ENCODE results near the gene DIP2C. TPM values are rescaled to one million over a fixed set of nuclear protein-coding genes. Genes with fewer than 3 reads are reported as not detected.

Gene DIP2C
- total RNA-seq, 1 donor from 2014 or later, result 52.6 TPM

DNA sequence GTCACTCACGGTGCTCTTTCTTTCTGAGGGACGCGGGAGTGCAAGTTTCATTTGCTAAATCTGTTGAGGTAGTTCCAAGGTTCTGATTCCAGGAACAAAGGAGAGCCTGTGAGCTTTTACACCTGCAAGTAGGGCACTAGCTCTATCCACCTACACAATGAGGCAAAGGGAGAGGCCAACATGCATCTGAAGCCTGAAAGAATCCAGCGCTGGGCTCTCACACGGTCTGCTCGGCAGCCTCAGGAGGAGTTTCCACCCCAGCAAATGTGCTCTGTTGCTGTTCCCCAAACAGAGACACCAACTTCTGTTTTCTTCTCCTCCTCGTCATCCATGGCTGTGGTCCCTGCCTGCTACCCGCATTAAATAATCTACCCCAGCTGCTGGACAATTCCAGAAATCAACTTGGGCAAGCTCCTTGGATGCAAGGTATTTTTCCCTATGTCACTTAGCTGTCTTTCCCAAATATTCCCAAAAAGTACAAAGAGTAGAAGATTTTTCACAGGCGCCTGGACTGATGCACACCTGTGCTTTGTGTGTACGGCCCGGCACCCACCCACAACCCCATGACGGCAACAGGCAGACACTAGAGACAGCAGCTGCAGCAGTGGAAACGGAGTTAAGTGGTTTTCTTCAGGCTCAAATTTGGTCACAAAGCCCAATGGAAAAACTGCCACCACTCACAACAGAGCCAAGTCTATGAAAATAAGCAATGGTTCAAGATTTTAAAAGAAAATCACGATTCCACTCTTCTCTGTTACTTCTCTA is 377.4 kb downstream of the DIP2C start:
- peaks cover 13% of the 10 kb centered on the region for H3K4me1 Mint-ChIP-seq (ENCODE audit: low read depth, unreplicated experiment)
- TF ChIP-seq, protein P1, sequence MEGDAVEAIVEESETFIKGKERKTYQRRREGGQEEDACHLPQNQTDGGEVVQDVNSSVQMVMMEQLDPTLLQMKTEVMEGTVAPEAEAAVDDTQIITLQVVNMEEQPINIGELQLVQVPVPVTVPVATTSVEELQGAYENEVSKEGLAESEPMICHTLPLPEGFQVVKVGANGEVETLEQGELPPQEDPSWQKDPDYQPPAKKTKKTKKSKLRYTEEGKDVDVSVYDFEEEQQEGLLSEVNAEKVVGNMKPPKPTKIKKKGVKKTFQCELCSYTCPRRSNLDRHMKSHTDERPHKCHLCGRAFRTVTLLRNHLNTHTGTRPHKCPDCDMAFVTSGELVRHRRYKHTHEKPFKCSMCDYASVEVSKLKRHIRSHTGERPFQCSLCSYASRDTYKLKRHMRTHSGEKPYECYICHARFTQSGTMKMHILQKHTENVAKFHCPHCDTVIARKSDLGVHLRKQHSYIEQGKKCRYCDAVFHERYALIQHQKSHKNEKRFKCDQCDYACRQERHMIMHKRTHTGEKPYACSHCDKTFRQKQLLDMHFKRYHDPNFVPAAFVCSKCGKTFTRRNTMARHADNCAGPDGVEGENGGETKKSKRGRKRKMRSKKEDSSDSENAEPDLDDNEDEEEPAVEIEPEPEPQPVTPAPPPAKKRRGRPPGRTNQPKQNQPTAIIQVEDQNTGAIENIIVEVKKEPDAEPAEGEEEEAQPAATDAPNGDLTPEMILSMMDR (IDR thresholded peaks at IDR 0.05; ENCODE audit: partially characterized antibody, unreplicated experiment), result no peak
- peaks cover 2% of the 10 kb centered on the region for H3K27me3 Mint-ChIP-seq (ENCODE audit: unreplicated experiment)
- H3K27ac Mint-ChIP-seq (ENCODE audit: unreplicated experiment), result no peak overlapping the region
- DNase-seq, result no peak
- no peak overlapping the region for H3K4me3 Mint-ChIP-seq (ENCODE audit: unreplicated experiment)
- peaks cover 4% of the 10 kb centered on the region for H3K9me3 Mint-ChIP-seq (ENCODE audit: unreplicated experiment)
- H3K36me3 Mint-ChIP-seq (ENCODE audit: unreplicated experiment), result no peaks in the 10 kb centered on the region

DNA sequence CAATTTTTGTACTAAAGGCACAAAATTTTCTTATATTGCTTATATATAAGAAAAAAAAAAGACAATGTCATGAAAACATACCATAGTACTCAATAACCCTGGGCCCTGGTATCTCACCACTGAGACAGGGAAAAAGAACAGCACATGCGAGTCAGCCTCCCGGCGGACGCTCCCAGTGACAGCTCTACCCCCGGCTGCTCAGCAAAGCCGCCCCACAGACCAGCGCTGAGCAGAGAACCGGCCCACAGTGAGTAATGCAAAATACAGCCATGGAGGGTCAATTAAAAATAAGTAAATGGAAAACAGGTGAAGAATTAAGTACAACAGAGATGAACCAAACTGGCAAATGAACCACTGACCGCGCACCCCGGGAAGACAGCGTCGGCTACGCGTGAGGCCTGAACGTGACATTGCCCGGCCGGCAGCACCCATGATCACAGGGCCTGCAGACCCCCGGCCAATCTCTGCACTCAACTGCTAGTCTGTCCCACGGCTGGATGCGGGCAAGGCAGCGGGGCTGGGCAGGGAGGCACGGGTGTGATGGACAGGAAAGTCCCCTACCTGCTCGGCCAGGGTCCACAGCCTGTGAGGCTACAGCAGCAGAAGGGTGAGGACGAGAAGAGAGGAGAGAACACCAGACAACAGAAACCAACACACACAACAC is 378.4 kb downstream of the DIP2C start:
- Mint-ChIP-seq H3K9me3 (ENCODE audit: unreplicated experiment) (peaks cover 5% of the 10 kb centered on the region), H3K4me1 (ENCODE audit: low read depth, unreplicated experiment) (peaks cover 21% of the 10 kb centered on the region), H3K36me3 (ENCODE audit: unreplicated experiment) (no peaks in the 10 kb centered on the region), H3K27ac (ENCODE audit: unreplicated experiment) (no peak overlapping the region), H3K4me3 (ENCODE audit: unreplicated experiment) (no peak overlapping the region), H3K27me3 (ENCODE audit: unreplicated experiment) (peaks cover 4% of the 10 kb centered on the region)
- TF ChIP-seq, protein P1 (IDR thresholded peaks at IDR 0.05; ENCODE audit: partially characterized antibody, unreplicated experiment), result no peak
- no peak for DNase-seq

DNA sequence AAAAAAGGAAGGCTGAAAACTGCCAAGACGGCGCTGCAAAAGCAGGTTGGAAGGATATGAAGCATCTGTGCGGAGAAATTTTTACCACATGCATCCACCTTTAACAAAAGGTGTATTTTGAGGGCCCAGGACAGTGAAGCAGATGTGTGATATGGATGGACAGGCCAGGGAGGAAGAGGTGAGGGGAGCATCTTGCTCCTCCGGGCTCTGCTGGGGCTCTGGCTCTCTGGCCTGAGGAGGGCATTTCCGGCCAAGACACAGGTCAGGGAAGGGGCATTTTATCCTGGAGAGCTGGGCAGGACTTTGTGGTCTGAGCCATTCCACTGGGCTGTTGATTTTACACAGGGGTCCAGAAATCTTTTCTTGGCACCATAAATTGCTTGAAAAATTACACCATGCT is 379.1 kb downstream of the DIP2C start:
- H3K4me1 Mint-ChIP-seq (ENCODE audit: low read depth, unreplicated experiment), result peaks cover 21% of the 10 kb centered on the region
- no peak overlapping the region for H3K27ac Mint-ChIP-seq (ENCODE audit: unreplicated experiment)
- no peak for DNase-seq
- H3K36me3 Mint-ChIP-seq (ENCODE audit: unreplicated experiment), result no peaks in the 10 kb centered on the region
- peaks cover 4% of the 10 kb centered on the region for H3K27me3 Mint-ChIP-seq (ENCODE audit: unreplicated experiment)
- peaks cover 5% of the 10 kb centered on the region for H3K9me3 Mint-ChIP-seq (ENCODE audit: unreplicated experiment)
- H3K4me3 Mint-ChIP-seq (ENCODE audit: unreplicated experiment), result no peak overlapping the region
- TF ChIP-seq, protein P1 (IDR thresholded peaks at IDR 0.05; ENCODE audit: partially characterized antibody, unreplicated experiment), result no peak

DNA sequence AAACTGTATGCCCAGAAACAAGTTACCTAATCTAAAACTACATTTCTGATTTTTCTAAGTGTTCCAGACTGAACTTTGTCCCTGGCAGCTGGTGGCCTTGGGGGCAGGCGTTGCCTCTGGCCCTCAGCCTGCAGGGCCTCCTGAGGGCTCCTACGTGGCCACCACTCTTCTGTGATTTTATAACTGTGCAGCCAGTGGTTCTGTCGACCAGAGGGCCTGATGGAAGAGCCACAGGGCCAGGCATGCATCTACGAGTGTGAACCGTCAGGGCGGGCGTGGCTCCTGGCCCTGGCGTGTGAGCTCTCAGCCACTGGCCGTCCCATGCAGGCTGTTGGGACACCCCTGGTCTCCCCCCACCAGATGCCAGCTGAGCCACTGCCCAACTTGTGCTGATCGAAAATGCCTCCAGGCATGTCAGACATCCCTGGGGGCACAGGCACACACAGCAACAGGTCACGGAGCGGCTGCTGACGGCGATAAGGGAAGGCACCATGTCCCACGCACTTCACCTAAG is 380.8 kb downstream of the DIP2C start:
- H3K4me1 Mint-ChIP-seq (ENCODE audit: low read depth, unreplicated experiment), result peaks cover 21% of the 10 kb centered on the region
- H3K4me3 Mint-ChIP-seq (ENCODE audit: unreplicated experiment), result no peak overlapping the region
- TF ChIP-seq, protein P1 (IDR thresholded peaks at IDR 0.05; ENCODE audit: partially characterized antibody, unreplicated experiment), result no peak
- peaks cover 4% of the 10 kb centered on the region for H3K27me3 Mint-ChIP-seq (ENCODE audit: unreplicated experiment)
- DNase-seq, result no peak
- no peak overlapping the region for H3K27ac Mint-ChIP-seq (ENCODE audit: unreplicated experiment)
- peaks cover 5% of the 10 kb centered on the region for H3K9me3 Mint-ChIP-seq (ENCODE audit: unreplicated experiment)
- H3K36me3 Mint-ChIP-seq (ENCODE audit: unreplicated experiment), result no peaks in the 10 kb centered on the region

DNA sequence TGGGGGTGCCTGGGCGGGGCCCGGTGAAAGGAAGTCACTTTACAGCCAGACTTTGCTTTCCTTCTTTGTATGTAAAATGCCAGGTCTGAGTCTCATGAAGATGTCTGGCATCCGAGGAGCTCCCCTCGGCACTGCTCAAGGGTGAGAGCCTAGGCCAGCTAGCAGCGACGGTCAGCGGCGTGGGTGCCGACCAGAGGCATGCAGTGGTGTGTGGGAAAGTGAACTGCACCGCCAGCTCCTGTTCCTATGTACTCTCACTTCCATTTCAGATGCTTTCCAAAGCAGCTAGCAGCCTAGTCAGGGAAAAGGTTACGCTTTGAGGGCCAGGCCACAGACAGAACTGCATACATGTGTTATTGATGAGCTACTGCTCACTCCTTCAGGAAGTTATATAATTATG is 381.4 kb downstream of the DIP2C start:
- peaks cover 4% of the 10 kb centered on the region for H3K27me3 Mint-ChIP-seq (ENCODE audit: unreplicated experiment)
- TF ChIP-seq, protein P1 (IDR thresholded peaks at IDR 0.05; ENCODE audit: partially characterized antibody, unreplicated experiment), result no peak
- DNase-seq, result no peak
- peaks cover 21% of the 10 kb centered on the region for H3K4me1 Mint-ChIP-seq (ENCODE audit: low read depth, unreplicated experiment)
- H3K36me3 Mint-ChIP-seq (ENCODE audit: unreplicated experiment), result no peaks in the 10 kb centered on the region
- no peak overlapping the region for H3K4me3 Mint-ChIP-seq (ENCODE audit: unreplicated experiment)
- H3K9me3 Mint-ChIP-seq (ENCODE audit: unreplicated experiment), result peaks cover 5% of the 10 kb centered on the region
- no peak overlapping the region for H3K27ac Mint-ChIP-seq (ENCODE audit: unreplicated experiment)

Measured in glutamatergic neuron (in vitro differentiated cells).